ENCODE measurements around the gene ALAD. TPM values are rescaled to one million over a fixed set of nuclear protein-coding genes. Genes with fewer than 3 reads are reported as not detected.
A peak's percentile ranks its signal among the peaks of the same experiment; 100 is the strongest.
"Not testable (repeated sequence)": the region's sequence is repeated elsewhere in the genome, so short reads cannot be mapped to it uniquely, and the experiment has no call there.

ALAD gene
- total RNA-seq, 1 donor from 2014 or later: 129 TPM

- not testable (repeated sequence) for ATAC-seq (ENCODE audit: poor library complexity); DNase-seq
- intact Hi-C loops (cut with DNase I): loop anchor here (5.0 kb wide), 1 partner anchor 99 kb away; no protein-coding TSS in a partner anchor
Observed at GRCh38 chr9:113406353-113406752, 5.3 kb upstream of the ALAD start.

GRCh38 chr9:113403646-113404045, 2.6 kb upstream of the ALAD start:
- ATAC-seq (ENCODE audit: poor library complexity): no peak
- DNase-seq: no peak

GRCh38 chr9:113399646-113400200, 1.4 kb downstream of the ALAD start:
- intact Hi-C loops (cut with DNase I): no loop called here
- peak; percentile 19 for ATAC-seq (ENCODE audit: poor library complexity)
- no peak for DNase-seq

More at GRCh38 chr9:113403646-113404045, 2.6 kb upstream of the ALAD start:
- intact Hi-C loops (cut with DNase I): no loop called here

- ATAC-seq (ENCODE audit: poor library complexity) (no peak), DNase-seq (no peak)
- intact Hi-C loops (cut with DNase I): no loop called here
Observed at GRCh38 chr9:113398796-113399195, 2.3 kb downstream of the ALAD start.

- ATAC-seq (ENCODE audit: poor library complexity): no peak
- intact Hi-C loops (cut with DNase I): no loop called here
Observed at GRCh38 chr9:113397203-113397631, 3.9 kb downstream of the ALAD start.

GRCh38 chr9:113395000-113395861, 5.9 kb downstream of the ALAD start:
- no peak for ATAC-seq (ENCODE audit: poor library complexity)
- DNase-seq: no peak
- intact Hi-C loops (cut with DNase I): no loop called here

More at GRCh38 chr9:113397203-113397631, 3.9 kb downstream of the ALAD start:
- no peak for DNase-seq

- DNase-seq (no peak), ATAC-seq (ENCODE audit: poor library complexity) (no peak)
- intact Hi-C loops (cut with DNase I): no loop called here
Observed at GRCh38 chr9:113393281-113393680, 7.8 kb downstream of the ALAD start.

GRCh38 chr9:113391917-113392316, 9.2 kb downstream of the ALAD start:
- DNase-seq (no peak), ATAC-seq (ENCODE audit: poor library complexity) (no peak)
- intact Hi-C loops (cut with DNase I): no loop called here

GRCh38 chr9:113390192-113390960, 10.7 kb downstream of the ALAD start:
- DNase-seq: no peak
- ATAC-seq (ENCODE audit: poor library complexity): no peak
- intact Hi-C loops (cut with DNase I): no loop called here

GRCh38 chr9:113389451-113389850, 11.6 kb downstream of the ALAD start:
- DNase-seq (no peak), ATAC-seq (ENCODE audit: poor library complexity) (no peak)
- intact Hi-C loops (cut with DNase I): no loop called here

- no peak for DNase-seq
- peak; percentile 16 for ATAC-seq (ENCODE audit: poor library complexity)
- intact Hi-C loops (cut with DNase I): no loop called here
Observed at GRCh38 chr9:113388833-113389232, 12.3 kb downstream of the ALAD start.

- no peak for DNase-seq
Observed at GRCh38 chr9:113387560-113388230, 13.4 kb downstream of the ALAD start.

GRCh38 chr9:113386571-113387393, 14.3 kb downstream of the ALAD start:
- intact Hi-C loops (cut with DNase I): no loop called here
- DNase-seq (no peak), ATAC-seq (ENCODE audit: poor library complexity) (no peak)

More at GRCh38 chr9:113387560-113388230, 13.4 kb downstream of the ALAD start:
- ATAC-seq (ENCODE audit: poor library complexity): no peak
- intact Hi-C loops (cut with DNase I): no loop called here

- DNase-seq: no peak
- no peak for ATAC-seq (ENCODE audit: poor library complexity)
- intact Hi-C loops (cut with DNase I): no loop called here
Observed at GRCh38 chr9:113381909-113382411, 19.1 kb downstream of the ALAD start.

GRCh38 chr9:113381441-113381840, 19.6 kb downstream of the ALAD start:
- intact Hi-C loops (cut with DNase I): not testable (repeated sequence)

GRCh38 chr9:113380869-113381378, 20.2 kb downstream of the ALAD start:
- ATAC-seq (ENCODE audit: poor library complexity) (no peak), DNase-seq (no peak)
- intact Hi-C loops (cut with DNase I): no loop called here

More at GRCh38 chr9:113381441-113381840, 19.6 kb downstream of the ALAD start:
- not testable (repeated sequence) for ATAC-seq (ENCODE audit: poor library complexity); DNase-seq

GRCh38 chr9:113379829-113380210, 21.3 kb downstream of the ALAD start:
- DNase-seq; intact Hi-C loops (cut with DNase I); ATAC-seq (ENCODE audit: poor library complexity): not testable (repeated sequence)
